Stimulated activated CD4-positive, alpha-beta T cell treated with anti-CD3 and anti-CD28 coated beads, Interleukin-2, amount 100 ng/mL, for 24 hours (primary cell): ENCODE results near the gene TBC1D8.
A peak's percentile ranks its signal among the peaks of the same experiment; 100 is the strongest.

Source experiments
- DNase-seq, 2 donors: peaks; one replicate each; pipeline ENCODE4 v3.0.0-alpha.2; 2020

The TBC1D8 gene

GRCh38 chr2:100993294-100993693 lies 157.9 kb downstream of the TBC1D8 start:
- DNase-seq: no peak

DNA sequence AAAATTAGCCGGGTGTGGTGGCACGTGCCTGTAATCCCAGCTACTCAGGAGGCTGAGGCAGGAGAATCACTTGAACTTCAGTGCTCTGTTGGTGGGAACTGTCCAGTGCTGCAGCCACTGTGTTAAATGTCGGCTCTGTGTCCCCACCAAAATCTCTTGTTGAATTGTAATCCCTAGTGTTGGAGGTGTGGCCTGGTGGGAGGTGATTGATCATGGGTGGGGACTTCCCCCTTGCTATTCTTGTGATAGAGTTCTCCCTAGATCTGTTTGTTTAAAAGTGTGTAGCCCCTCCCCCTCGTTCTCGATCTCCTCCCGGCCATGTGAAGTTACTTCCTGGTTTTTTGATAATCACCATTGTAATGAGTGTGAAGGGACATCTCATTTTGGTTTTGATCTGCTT lies 158.9 kb downstream of the TBC1D8 start:
- DNase-seq: no peak

DNA sequence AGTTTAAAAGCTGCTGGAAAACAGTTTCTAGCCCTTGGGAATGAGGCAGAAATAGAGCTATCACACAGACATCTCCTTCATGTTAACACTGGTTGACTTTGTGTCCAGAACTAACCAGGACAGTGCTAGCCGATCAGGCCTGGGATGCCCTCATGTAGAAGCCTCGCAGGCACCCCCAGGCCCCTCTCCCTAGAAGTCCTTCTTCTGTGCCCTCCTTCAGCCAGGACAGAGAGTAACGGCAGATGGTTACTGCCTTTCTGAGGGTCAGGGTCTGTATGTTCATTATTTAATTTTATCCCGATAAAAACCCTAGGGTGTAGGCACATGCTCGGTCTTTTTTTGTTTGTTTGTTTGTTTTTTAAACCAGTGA lies 159.8 kb downstream of the TBC1D8 start:
- no peak for DNase-seq

DNA sequence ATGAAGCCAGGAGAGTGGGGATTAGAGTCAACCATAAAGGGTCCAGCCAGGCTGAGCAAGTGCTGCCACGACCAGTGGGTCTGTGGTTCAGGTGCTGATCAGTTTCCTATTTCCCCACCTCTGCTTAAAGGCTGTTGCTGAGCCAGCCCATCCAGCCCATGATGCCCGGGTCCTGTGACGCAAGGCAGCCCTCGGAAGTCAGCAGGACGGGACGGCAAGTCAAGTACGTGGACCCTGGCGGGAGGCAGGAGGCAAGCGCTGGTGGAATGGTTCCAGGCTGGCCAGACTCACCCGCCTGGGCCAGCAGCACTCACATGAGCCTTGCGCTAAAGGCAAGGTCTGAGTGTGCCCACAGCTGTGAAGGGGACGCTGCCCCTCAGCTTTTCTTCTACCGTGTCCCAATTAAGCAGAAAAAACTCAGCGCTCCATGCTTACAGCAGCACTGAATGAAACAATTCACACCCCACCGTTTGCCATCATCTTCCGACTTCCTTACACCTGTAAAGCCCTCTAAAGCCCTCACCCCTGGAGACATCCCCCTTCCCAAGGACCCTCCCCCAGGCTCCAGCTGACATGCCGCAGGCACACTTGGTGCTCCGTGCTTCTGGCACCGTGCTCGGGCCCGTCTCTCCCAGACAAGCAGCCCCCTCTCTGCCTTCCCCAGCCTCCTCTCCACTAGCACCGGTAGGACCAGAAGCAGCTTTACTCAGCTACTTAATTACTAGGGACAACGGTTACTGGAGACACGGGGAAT lies 160.4 kb downstream of the TBC1D8 start:
- no peak for DNase-seq

- DNase-seq: no peak
These were observed 161.0 kb downstream of the TBC1D8 start for GRCh38 chr2:100990166-100990565.

- DNase-seq: no peak
These were observed 161.5 kb downstream of the TBC1D8 start for GRCh38 chr2:100989666-100990065.

DNA sequence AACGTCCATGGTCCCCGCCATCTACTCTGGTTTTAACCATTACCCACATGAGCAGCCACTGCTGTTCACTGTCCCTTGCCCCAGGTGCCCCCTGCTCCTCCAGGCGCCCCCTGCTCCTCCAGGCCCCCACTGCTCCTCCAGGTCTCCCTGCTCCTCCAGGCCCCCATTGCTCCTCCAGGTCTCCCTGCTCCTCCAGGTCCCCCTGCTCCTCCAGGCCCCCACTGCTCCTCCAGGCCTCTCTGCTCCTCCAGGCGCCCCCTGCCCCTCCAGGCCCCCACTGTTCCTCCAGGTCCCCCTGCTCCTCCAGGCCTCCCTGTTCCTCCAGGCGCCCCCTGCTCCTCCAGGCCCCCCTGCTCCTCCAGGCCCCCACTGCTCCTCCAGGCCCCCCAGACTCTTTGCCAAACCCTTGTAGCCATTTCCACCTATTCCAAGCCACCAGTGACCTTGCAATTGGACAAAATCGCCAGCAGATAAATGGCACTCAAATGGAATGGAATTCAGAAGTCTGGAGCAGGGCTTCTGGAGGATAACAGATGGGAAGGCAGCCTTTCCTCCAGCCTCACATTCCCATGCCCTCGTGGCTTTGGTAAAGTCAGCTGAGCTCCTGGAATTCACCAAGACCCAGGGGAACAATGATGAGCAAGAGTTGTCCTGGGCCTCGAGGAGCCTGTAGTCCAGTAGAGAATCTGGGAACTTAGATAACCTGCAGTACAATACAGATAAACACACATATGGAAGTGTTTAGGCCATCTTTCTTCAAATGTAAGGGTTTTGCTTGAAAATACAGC lies 162.4 kb downstream of the TBC1D8 start:
- DNase-seq: no peak

DNA sequence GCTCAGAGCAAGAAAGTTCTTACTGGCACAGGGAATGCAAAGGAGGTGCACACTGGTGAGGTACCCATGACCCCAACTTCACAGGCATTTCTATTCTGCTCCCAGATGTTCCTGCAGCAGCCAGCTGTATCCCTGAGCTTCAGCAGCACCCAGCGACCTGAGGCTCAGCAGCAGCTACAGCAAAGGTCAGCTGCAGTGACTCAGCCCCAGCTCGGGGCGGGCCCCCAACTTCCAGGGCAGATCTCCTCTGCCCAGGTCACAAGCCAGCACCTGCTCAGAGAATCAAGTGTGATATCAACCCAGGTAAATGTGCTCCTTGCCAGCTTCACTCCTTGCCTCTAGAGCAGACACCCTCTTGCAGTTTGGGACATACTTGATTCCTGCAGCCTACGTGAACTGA lies 163.2 kb downstream of the TBC1D8 start:
- DNase-seq: no peak

GRCh38 chr2:100987536-100987935 lies 163.6 kb downstream of the TBC1D8 start:
- DNase-seq: no peak

DNA sequence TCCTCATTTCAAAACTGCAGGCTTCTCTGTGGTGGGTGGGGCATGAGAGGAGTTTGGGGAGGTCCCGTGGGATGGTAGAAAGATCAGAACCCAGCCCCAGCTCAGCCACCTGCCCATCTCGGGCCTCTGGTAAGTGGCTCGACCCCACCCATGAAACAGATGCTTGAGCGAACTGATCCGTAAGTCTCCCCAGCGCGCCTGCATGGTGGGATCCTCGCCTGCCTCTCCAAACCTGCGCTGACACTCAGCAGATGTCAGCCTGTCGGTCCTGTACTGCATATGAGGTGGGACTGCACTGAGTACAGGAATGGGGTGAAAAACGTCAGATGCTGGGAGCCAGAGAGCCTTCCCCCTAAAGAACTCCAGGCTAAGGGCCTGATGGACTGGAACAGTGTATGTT lies 165.0 kb downstream of the TBC1D8 start:
- no peak for DNase-seq

DNA sequence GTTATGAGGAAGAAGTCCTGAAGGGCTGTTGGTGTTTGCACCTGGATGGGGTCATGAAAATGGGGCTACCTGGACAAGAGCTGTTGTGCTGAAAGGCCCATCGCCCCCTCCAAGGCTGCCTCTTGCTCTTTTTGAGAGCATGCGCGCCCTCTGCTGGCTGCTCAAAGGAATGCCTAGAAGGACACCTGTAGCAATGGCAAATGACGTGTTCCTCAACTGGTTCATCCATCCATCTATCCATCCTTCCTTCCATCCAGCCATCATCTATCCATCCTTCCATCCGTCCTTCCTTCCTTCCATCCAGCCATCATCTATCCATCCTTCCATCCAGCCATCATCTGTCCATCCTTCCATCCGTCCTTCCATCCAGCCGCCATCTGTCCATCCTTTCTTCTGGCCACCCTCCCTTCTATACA lies 166.3 kb downstream of the TBC1D8 start:
- DNase-seq: peak; percentile 82

DNA sequence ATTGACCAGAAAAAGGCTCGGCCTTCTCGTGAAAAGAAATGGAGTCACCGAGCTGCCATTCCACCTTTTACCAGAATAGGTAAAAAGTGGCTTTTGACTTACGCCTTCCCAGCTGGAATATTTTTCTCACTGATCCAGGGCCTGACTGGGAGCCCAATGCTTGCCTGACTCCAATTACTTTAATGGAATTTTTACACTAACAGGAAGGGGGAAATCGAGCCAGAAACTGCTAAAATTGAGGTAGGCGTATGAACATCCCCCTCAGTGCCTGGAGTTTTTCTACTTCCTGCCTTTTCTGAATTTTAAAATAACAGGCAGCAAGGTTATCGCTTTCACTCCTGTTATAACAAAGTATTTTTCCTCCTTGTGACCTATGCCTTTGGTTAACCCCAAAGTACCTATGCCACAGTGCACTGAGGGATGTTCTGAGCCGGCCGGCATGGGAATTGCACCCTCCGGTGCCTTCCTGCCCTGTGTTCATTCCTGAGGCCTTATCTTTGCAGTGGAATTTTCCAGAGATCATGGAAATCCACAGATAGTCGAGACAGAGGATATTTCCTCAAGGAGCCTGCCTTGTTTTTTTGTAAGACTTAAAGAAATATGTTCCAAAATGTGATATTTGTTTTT lies 167.4 kb downstream of the TBC1D8 start:
- DNase-seq: no peak

DNA sequence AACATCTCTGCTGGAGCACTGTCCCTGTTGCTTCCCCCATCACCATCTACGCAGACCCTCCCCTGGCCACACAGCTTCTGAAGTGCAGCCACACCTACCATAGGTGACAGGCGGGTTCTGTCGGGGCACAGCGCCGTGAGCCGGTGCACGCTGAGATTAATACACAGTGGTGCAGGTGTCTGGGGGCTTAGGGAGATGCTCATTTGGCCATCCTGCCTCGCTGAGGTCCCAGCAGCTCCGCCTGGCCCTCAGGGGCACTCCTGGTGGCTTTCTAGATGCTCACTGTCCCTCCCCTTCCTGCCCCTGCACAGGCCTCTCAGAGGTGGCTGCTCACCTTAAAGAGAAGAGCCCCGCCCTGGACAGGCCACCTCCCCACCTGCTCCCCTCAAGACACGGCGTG lies 168.0 kb downstream of the TBC1D8 start:
- DNase-seq: no peak

GRCh38 chr2:100982431-100982861 lies 168.7 kb downstream of the TBC1D8 start:
- DNase-seq: no peak

DNA sequence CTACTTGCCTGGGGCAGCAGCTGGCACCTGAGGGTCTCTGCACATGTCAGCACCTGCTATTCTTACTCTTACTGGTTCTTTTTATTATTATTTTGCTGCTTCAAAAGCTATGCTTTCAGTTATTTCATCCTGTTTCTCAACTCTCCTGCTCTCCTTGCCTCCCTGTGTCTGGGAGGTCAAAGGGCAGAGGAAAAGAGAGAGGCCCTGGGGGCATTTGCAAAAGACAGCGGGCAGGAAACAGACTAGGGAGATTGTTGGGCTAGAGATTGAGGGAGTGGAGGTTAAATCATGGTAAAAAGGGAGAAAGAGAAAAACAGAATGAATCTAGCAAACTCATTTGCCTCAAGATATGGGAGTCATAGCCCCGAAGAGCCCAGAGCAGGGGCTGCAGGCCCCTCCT lies 170.2 kb downstream of the TBC1D8 start:
- no peak for DNase-seq

DNA sequence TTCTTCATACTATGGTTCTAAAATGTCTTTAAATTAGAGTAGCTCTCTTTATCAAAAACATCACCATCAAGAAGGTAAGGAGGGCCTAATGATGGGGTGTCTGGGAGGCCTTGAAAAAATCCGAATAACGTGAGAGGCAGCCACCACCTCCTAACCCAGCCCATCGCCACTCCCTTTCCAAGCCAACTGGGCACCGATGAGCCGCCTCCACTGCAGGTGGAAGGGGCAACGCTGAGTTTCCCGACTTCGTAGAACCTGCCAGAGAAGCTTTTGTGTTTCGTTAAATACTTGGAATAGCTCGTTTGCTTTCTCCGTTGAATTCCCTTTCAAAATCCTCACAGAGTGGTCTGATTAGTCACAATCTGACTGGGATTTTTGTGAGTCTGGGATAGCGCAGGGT lies 171.1 kb downstream of the TBC1D8 start:
- DNase-seq: no peak

DNA sequence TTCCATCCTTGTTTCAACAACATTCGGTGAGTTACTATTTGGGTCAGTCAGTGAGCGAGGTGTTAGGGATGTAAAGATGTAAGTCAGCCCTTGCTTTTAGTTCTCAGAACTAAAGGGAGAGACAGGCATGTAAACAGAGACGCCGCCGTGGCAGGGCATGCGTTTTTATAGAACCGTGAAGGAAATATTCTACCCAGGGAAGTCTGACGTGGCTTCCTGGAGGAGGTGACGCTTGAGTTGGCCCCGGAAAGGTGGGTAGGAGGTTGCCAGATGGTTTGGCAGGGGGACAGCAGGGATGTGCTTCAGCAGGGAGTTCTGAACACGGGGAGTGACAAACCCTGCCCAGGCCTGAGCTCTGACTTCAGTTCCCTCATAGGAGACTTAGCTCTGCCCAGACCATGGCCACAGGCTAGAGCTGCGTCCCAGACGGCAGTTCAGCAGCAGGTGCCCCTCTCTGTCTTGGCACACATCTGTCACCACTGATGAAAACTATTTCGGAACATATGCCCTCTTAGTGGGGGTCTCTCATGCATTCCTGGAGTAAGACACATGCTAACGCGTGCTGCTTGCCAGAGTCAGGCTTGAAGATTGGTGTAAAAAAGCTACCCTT lies 172.5 kb downstream of the TBC1D8 start:
- no peak for DNase-seq

- no peak for DNase-seq
These were observed 173.7 kb downstream of the TBC1D8 start for GRCh38 chr2:100977511-100977910.

DNA sequence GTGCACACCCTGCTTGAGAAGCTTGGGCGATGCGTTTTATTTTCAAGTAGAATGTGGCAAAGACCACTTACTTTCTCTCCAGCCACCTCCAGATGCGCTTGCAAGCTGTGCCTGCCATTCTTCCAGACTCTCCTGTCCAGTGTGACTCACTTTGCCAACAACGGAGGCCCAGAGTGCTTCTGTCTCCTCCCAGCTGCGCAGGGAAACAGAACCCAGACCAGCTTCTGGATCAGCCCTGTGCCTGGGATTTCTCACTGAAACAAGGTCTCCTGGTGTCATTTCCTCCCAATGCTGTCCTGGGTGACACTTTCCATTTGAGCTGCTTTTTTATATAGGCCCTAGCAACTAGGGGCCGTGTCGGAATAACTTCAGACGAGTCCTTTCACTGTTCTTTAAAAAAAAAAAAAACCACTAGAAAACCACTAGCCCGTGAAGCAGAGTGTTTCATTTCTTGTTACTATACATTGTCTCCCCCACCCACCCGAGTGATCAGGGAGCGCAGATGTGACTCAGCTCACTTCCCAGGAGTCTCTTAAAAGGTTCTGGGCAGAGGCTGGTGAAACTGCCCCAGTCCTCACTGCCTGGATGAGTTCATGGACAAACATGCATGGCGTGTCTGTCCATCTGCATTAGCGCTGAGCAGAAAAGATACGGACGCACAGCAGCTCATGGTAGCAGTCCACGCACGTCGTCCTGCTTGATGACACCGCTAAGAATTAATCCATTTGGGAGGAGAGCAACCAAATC lies 174.4 kb downstream of the TBC1D8 start:
- DNase-seq: no peak

GRCh38 chr2:100976061-100976460 lies 175.1 kb downstream of the TBC1D8 start:
- DNase-seq: no peak

DNA sequence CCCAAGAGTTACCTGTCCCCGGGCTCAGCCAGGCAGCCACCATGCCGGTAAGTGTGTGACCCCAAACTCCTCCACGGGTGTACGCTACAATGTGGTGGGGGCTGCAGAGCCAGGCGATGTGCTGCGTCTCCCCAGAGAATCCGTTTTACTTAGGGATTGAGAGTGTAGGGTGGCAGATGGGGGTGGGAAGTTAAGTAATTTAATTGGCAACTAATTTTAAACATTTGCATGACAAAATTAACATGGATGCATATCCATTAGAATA lies 175.7 kb downstream of the TBC1D8 start:
- DNase-seq: no peak

GRCh38 chr2:100974712-100975520 lies 176.3 kb downstream of the TBC1D8 start:
- DNase-seq: no peak
